WTC11 (cell line): ENCODE data around the gene RYR3.

Source experiments
- CREB1 ChIP-seq: sonication (generic); formaldehyde crosslinking; IDR thresholded peaks from 2 replicates; pipeline ENCODE4 v1.8.0; 2023; ENCODE audit warnings: mild to moderate bottlenecking, missing genetic modification reagents
- ETV6 ChIP-seq: sonication (generic); formaldehyde crosslinking; IDR thresholded peaks from 2 replicates; pipeline ENCODE4 v1.8.1; 2022; ENCODE audit warnings: mild to moderate bottlenecking, missing genetic modification reagents
- GRHL2 ChIP-seq: fragments of 250-450 bp; sonication (Bioruptor Pico); IDR thresholded peaks from 2 replicates; pipeline ENCODE4 v1.8.0; 2022; ENCODE audit warnings: mild to moderate bottlenecking, moderate library complexity; ENCODE audit not compliant: insufficient replicate concordance, severe bottlenecking
- ZNF121 ChIP-seq: sonication (generic); formaldehyde crosslinking; IDR thresholded peaks from 2 replicates; pipeline ENCODE4 v1.8.0; 2023; ENCODE audit warnings: missing genetic modification reagents
- ZNF263 ChIP-seq: sonication (generic); formaldehyde crosslinking; IDR thresholded peaks from 2 replicates; pipeline ENCODE4 v1.8.1; 2022; ENCODE audit warnings: low read depth, mild to moderate bottlenecking, moderate library complexity, missing genetic modification reagents
- TF ChIP-seq, protein P1 (sequence below): sonication (generic); formaldehyde crosslinking; IDR thresholded peaks from 2 replicates; pipeline ENCODE4 v1.8.1; 2023; ENCODE audit warnings: mild to moderate bottlenecking, missing genetic modification reagents
- TF ChIP-seq, protein P2 (sequence below): fragments of 250-450 bp; sonication (Bioruptor Pico); IDR thresholded peaks from 2 replicates; pipeline ENCODE4 v2.1.2; 2022; ENCODE audit warnings: mild to moderate bottlenecking, moderate library complexity
- TF ChIP-seq, protein P3 (sequence below): fragments of 200-600 bp; IDR thresholded peaks from 2 replicates; pipeline ENCODE4 v1.8.0; 2022; ENCODE audit warnings: antibody characterized with exemption
- TF ChIP-seq, protein P4 (sequence below): sonication (generic); formaldehyde crosslinking; IDR thresholded peaks from 2 replicates; pipeline ENCODE4 v1.8.1; 2023; ENCODE audit warnings: mild to moderate bottlenecking, missing genetic modification reagents, moderate library complexity
- TF ChIP-seq, protein P5 (sequence below): sonication (generic); formaldehyde crosslinking; IDR thresholded peaks from 2 replicates; pipeline ENCODE4 v1.8.1; 2022; ENCODE audit warnings: missing genetic modification reagents, borderline replicate concordance
- TF ChIP-seq, protein P6 (sequence below): sonication (generic); formaldehyde crosslinking; IDR thresholded peaks from 2 replicates; pipeline ENCODE4 v1.8.1; 2022; ENCODE audit warnings: low read depth, missing genetic modification reagents, borderline replicate concordance

DNA sequence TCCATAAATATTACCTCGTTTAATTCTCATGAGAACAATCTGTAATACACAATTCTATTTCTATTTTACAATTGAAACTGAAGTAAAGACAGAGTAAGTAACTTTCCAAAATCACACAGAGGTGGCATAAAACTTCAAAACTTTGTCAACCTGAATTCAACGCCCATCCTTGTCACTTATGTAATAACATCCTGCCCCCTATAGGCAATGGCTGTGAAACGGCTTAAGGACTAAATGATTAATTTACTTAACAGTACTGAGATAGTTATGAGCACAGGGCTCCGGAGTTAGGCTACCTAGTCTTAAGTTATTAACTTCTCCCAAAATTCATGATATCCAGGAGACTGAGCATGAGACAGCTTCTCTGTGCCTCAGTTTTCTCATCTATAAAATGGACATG, 364.5 kb downstream of the RYR3 start:
- TF ChIP-seq, protein P1, sequence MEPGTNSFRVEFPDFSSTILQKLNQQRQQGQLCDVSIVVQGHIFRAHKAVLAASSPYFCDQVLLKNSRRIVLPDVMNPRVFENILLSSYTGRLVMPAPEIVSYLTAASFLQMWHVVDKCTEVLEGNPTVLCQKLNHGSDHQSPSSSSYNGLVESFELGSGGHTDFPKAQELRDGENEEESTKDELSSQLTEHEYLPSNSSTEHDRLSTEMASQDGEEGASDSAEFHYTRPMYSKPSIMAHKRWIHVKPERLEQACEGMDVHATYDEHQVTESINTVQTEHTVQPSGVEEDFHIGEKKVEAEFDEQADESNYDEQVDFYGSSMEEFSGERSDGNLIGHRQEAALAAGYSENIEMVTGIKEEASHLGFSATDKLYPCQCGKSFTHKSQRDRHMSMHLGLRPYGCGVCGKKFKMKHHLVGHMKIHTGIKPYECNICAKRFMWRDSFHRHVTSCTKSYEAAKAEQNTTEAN (CRISPR knock-in tag): no peak
- TF ChIP-seq CREB1 (CRISPR knock-in tag) (no peak), ZNF263 (CRISPR knock-in tag) (no peak), ZNF121 (CRISPR knock-in tag) (no peak), ETV6 (CRISPR knock-in tag) (no peak), GRHL2 (CRISPR knock-in tag) (no peak)
- TF ChIP-seq, protein P2, sequence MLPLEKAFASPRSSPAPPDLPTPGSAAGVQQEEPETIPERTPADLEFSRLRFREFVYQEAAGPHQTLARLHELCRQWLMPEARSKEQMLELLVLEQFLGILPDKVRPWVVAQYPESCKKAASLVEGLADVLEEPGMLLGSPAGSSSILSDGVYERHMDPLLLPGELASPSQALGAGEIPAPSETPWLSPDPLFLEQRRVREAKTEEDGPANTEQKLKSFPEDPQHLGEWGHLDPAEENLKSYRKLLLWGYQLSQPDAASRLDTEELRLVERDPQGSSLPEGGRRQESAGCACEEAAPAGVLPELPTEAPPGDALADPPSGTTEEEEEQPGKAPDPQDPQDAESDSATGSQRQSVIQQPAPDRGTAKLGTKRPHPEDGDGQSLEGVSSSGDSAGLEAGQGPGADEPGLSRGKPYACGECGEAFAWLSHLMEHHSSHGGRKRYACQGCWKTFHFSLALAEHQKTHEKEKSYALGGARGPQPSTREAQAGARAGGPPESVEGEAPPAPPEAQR (CRISPR knock-in tag): no peak
- TF ChIP-seq, protein P3, sequence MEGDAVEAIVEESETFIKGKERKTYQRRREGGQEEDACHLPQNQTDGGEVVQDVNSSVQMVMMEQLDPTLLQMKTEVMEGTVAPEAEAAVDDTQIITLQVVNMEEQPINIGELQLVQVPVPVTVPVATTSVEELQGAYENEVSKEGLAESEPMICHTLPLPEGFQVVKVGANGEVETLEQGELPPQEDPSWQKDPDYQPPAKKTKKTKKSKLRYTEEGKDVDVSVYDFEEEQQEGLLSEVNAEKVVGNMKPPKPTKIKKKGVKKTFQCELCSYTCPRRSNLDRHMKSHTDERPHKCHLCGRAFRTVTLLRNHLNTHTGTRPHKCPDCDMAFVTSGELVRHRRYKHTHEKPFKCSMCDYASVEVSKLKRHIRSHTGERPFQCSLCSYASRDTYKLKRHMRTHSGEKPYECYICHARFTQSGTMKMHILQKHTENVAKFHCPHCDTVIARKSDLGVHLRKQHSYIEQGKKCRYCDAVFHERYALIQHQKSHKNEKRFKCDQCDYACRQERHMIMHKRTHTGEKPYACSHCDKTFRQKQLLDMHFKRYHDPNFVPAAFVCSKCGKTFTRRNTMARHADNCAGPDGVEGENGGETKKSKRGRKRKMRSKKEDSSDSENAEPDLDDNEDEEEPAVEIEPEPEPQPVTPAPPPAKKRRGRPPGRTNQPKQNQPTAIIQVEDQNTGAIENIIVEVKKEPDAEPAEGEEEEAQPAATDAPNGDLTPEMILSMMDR: peak; percentile 52; the same call in 1 of the 2 replicates
- TF ChIP-seq, protein P4, sequence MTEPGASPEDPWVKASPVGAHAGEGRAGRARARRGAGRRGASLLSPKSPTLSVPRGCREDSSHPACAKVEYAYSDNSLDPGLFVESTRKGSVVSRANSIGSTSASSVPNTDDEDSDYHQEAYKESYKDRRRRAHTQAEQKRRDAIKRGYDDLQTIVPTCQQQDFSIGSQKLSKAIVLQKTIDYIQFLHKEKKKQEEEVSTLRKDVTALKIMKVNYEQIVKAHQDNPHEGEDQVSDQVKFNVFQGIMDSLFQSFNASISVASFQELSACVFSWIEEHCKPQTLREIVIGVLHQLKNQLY (CRISPR knock-in tag): no peak
- TF ChIP-seq, protein P5, sequence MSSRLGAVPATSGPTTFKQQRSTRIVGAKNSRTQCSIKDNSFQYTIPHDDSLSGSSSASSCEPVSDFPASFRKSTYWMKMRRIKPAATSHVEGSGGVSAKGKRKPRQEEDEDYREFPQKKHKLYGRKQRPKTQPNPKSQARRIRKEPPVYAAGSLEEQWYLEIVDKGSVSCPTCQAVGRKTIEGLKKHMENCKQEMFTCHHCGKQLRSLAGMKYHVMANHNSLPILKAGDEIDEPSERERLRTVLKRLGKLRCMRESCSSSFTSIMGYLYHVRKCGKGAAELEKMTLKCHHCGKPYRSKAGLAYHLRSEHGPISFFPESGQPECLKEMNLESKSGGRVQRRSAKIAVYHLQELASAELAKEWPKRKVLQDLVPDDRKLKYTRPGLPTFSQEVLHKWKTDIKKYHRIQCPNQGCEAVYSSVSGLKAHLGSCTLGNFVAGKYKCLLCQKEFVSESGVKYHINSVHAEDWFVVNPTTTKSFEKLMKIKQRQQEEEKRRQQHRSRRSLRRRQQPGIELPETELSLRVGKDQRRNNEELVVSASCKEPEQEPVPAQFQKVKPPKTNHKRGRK: no peak
- TF ChIP-seq, protein P6, sequence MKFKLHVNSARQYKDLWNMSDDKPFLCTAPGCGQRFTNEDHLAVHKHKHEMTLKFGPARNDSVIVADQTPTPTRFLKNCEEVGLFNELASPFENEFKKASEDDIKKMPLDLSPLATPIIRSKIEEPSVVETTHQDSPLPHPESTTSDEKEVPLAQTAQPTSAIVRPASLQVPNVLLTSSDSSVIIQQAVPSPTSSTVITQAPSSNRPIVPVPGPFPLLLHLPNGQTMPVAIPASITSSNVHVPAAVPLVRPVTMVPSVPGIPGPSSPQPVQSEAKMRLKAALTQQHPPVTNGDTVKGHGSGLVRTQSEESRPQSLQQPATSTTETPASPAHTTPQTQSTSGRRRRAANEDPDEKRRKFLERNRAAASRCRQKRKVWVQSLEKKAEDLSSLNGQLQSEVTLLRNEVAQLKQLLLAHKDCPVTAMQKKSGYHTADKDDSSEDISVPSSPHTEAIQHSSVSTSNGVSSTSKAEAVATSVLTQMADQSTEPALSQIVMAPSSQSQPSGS (CRISPR knock-in tag): no peak
